A549 (cell line): Measurements from ENCODE around the gene ATP8B4.

Source experiments
- CTCF ChIP-seq: fragments of >200 bp; sonication (Bioruptor Twin); formaldehyde crosslinking; IDR thresholded peaks from 3 replicates; pipeline ENCODE4 v1.5.1; 2016
- FOSL2 ChIP-seq, 2 experiments: fragments of 450-650 bp in 1 of 2; fragments of >200 bp in 1 of 2; sonication (Bioruptor Twin) in 1 of 2; formaldehyde crosslinking; IDR thresholded peaks; 2 replicates each; pipeline versions ENCODE4 v1.5.0 to v1.6.1; 2016 to 2020; ENCODE audit warnings: mild to moderate bottlenecking in 1 of 2, moderate library complexity in 1 of 2
- MAFK ChIP-seq: fragments of 450-650 bp; IDR thresholded peaks from 2 replicates; pipeline ENCODE4 v1.6.1; 2014; ENCODE audit not compliant: partially characterized antibody
- MAX ChIP-seq: IDR thresholded peaks from 2 replicates; pipeline ENCODE4 v1.6.1; 2012
- MYC ChIP-seq: IDR thresholded peaks from 2 replicates; pipeline ENCODE4 v1.6.1; 2012; ENCODE audit warnings: mild to moderate bottlenecking, inconsistent platforms, low read length, improper control_type of control experiment, borderline replicate concordance
- POLR2A ChIP-seq: IDR thresholded peaks from 2 replicates; pipeline ENCODE4 v1.6.1; 2012; ENCODE audit warnings: mild to moderate bottlenecking, low read length
- RFX5 ChIP-seq: fragments of 450-650 bp; IDR thresholded peaks from 2 replicates; pipeline ENCODE4 v1.7.1; 2014; ENCODE audit warnings: antibody characterized with exemption, mild to moderate bottlenecking, moderate library complexity
- TF ChIP-seq, protein P1 (sequence below): fragments of 450-650 bp; IDR thresholded peaks from 2 replicates; pipeline ENCODE4 v1.6.1; 2014; ENCODE audit warnings: antibody characterized with exemption

DNA sequence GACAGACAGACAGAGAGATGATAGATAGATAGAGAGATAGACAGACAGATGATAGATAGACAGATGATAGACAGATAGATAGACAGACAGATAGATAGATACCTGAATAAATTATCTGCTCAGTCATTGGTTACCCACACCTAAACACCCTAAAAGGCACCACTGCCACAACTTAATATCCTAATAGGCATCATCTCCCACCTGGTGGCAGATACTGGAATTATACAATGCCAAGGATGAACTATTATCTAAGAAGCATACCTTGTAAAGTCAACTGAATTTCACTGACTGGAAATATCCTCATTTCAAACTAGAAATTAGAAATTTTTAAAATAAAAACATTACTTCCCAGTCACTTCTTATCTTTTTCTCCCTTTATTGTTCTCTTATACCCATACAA, 19.4 kb upstream of the ATP8B4 start:
- TF ChIP-seq CTCF (peak; percentile 31; the same call in 2 of the 3 replicates), RFX5 (no peak), MAFK (no peak), POLR2A (no peak), MYC (no peak), MAX (no peak), FOSL2 (IDR thresholded peaks at IDR 0.05) (no peak), FOSL2 (CRISPR knock-in tag; IDR thresholded peaks at IDR 0.05) (no peak)
- TF ChIP-seq, protein P1, sequence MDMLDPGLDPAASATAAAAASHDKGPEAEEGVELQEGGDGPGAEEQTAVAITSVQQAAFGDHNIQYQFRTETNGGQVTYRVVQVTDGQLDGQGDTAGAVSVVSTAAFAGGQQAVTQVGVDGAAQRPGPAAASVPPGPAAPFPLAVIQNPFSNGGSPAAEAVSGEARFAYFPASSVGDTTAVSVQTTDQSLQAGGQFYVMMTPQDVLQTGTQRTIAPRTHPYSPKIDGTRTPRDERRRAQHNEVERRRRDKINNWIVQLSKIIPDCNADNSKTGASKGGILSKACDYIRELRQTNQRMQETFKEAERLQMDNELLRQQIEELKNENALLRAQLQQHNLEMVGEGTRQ: no peak
